ENCODE data around the gene BSG. TPM values are rescaled to one million over a fixed set of nuclear protein-coding genes. Genes with fewer than 3 reads are reported as not detected.
"Not testable (repeated sequence)": the region's sequence is repeated elsewhere in the genome, so short reads cannot be mapped to it uniquely, and the experiment has no call there.

Gene BSG
- total RNA-seq, 1 donor from 2014 or later: 330 TPM

GRCh38 chr19:619286-620002 lies 47.0 kb downstream of the BSG start:
- H3K9me3 ChIP-seq (ENCODE audit: low read depth): no peaks in the 10 kb centered on the region
- peaks cover 6% of the 10 kb centered on the region for H4K20me1 ChIP-seq (ENCODE audit: low read depth)
- H3K9ac ChIP-seq: no peak overlapping the region
- H3K27ac ChIP-seq: no peak overlapping the region
- no peak overlapping the region for H3K4me3 Mint-ChIP-seq
- no peak overlapping the region for H3K4me2 ChIP-seq
- TF ChIP-seq CTCF (IDR thresholded peaks at IDR 0.05) (no peak), EZH2 (IDR thresholded peaks at IDR 0.05) (no peak), EZH2phosphoT487 (IDR thresholded peaks at IDR 0.05) (no peak)
- no peaks in the 10 kb centered on the region for H3K4me1 ChIP-seq
- H3K79me2 ChIP-seq (ENCODE audit: low read depth): no peaks in the 10 kb centered on the region
- H3F3A ChIP-seq (ENCODE audit: low read depth): no peaks in the 10 kb centered on the region
- H3K36me3 ChIP-seq: no peaks in the 10 kb centered on the region
- no peak overlapping the region for H3K4me3 ChIP-seq
- no peak for DNase-seq (ENCODE audit: low spot score)
- no peaks in the 10 kb centered on the region for H3K27me3 ChIP-seq
- no peak overlapping the region for H2AFZ ChIP-seq (replicated peaks)
- peaks cover 10% of the 10 kb centered on the region for H3K4me1 Mint-ChIP-seq
- no peak overlapping the region for H3K27ac Mint-ChIP-seq
- peaks cover 19% of the 10 kb centered on the region for H3K36me3 Mint-ChIP-seq
- H3K27me3 Mint-ChIP-seq (ENCODE audit: insufficient read depth, low read depth): peaks cover 4% of the 10 kb centered on the region
- H3K9me3 Mint-ChIP-seq: no peaks in the 10 kb centered on the region

- H3K27me3 Mint-ChIP-seq (ENCODE audit: insufficient read depth, low read depth): peaks cover 4% of the 10 kb centered on the region
- Histone ChIP-seq H3K4me1 (no peaks in the 10 kb centered on the region), H4K20me1 (ENCODE audit: low read depth) (peaks cover 12% of the 10 kb centered on the region), H3K36me3 (no peaks in the 10 kb centered on the region), H3K4me2 (no peak overlapping the region), H3F3A (ENCODE audit: low read depth) (no peaks in the 10 kb centered on the region), H3K9ac (no peak overlapping the region), H3K27ac (no peak overlapping the region), H3K9me3 (ENCODE audit: low read depth) (no peaks in the 10 kb centered on the region), H3K4me3 (no peak overlapping the region), H3K79me2 (ENCODE audit: low read depth) (no peaks in the 10 kb centered on the region), H3K27me3 (no peaks in the 10 kb centered on the region), H2AFZ (replicated peaks) (no peak overlapping the region)
- no peaks in the 10 kb centered on the region for H3K9me3 Mint-ChIP-seq
- H3K27ac Mint-ChIP-seq: no peak overlapping the region
- no peak for TF ChIP-seq CTCF (IDR thresholded peaks at IDR 0.05)
- TF ChIP-seq EZH2 (IDR thresholded peaks at IDR 0.05): no peak
- TF ChIP-seq EZH2phosphoT487 (IDR thresholded peaks at IDR 0.05): no peak
- no peak for DNase-seq (ENCODE audit: low spot score)
- H3K4me3 Mint-ChIP-seq: no peak overlapping the region
- H3K36me3 Mint-ChIP-seq: peaks cover 18% of the 10 kb centered on the region
- H3K4me1 Mint-ChIP-seq: peaks cover 11% of the 10 kb centered on the region
Observed at GRCh38 chr19:620166-620862, 47.9 kb downstream of the BSG start.

GRCh38 chr19:621191-621590 lies 48.8 kb downstream of the BSG start:
- H3K27me3 ChIP-seq; H3K9me3 ChIP-seq (ENCODE audit: low read depth); DNase-seq (ENCODE audit: low spot score); H3K27ac ChIP-seq; H3F3A ChIP-seq (ENCODE audit: low read depth); H3K9me3 Mint-ChIP-seq; H3K4me3 ChIP-seq; H3K27ac Mint-ChIP-seq; H3K4me2 ChIP-seq; H3K79me2 ChIP-seq (ENCODE audit: low read depth); H3K4me1 ChIP-seq; H3K36me3 ChIP-seq; H3K4me3 Mint-ChIP-seq; H3K27me3 Mint-ChIP-seq (ENCODE audit: insufficient read depth, low read depth); H3K9ac ChIP-seq; H2AFZ ChIP-seq (replicated peaks): not testable (repeated sequence)
- H3K36me3 Mint-ChIP-seq: peaks cover 18% of the 10 kb centered on the region
- H4K20me1 ChIP-seq (ENCODE audit: low read depth): peaks cover 14% of the 10 kb centered on the region
- H3K4me1 Mint-ChIP-seq: peaks cover 14% of the 10 kb centered on the region

- H4K20me1 ChIP-seq (ENCODE audit: low read depth): peaks cover 14% of the 10 kb centered on the region
- peaks cover 18% of the 10 kb centered on the region for H3K36me3 Mint-ChIP-seq
Observed at GRCh38 chr19:621819-622218, 49.4 kb downstream of the BSG start.

More at GRCh38 chr19:621819-622218, 49.4 kb downstream of the BSG start:
- no peak overlapping the region for H3K4me3 Mint-ChIP-seq
- Histone ChIP-seq H2AFZ (replicated peaks) (no peak overlapping the region), H3K79me2 (ENCODE audit: low read depth) (no peaks in the 10 kb centered on the region), H3K4me1 (no peaks in the 10 kb centered on the region), H3K36me3 (no peaks in the 10 kb centered on the region), H3K4me2 (no peak overlapping the region), H3K27me3 (no peaks in the 10 kb centered on the region), H3K27ac (no peak overlapping the region), H3K9ac (no peak overlapping the region), H3K4me3 (no peak overlapping the region), H3K9me3 (ENCODE audit: low read depth) (no peaks in the 10 kb centered on the region), H3F3A (ENCODE audit: low read depth) (no peaks in the 10 kb centered on the region)
- no peak for DNase-seq (ENCODE audit: low spot score)
- H3K27ac Mint-ChIP-seq: no peak overlapping the region
- no peak for TF ChIP-seq EZH2 (IDR thresholded peaks at IDR 0.05)
- no peak for TF ChIP-seq CTCF (IDR thresholded peaks at IDR 0.05)
- no peak for TF ChIP-seq EZH2phosphoT487 (IDR thresholded peaks at IDR 0.05)
- no peaks in the 10 kb centered on the region for H3K9me3 Mint-ChIP-seq
- H3K4me1 Mint-ChIP-seq: peaks cover 14% of the 10 kb centered on the region
- H3K27me3 Mint-ChIP-seq (ENCODE audit: insufficient read depth, low read depth): peaks cover 4% of the 10 kb centered on the region
